HFFc6 (cell line): ENCODE results near the gene DNASE1L2. TPM values are rescaled to one million over a fixed set of nuclear protein-coding genes. Genes with fewer than 3 reads are reported as not detected.
A peak's percentile ranks its signal among the peaks of the same experiment; 100 is the strongest.
"Not testable (repeated sequence)": the region's sequence is repeated elsewhere in the genome, so short reads cannot be mapped to it uniquely, and the experiment has no call there.

Experiments used
- DNase-seq: peaks from one replicate; pipeline ENCODE4 v3.0.0-alpha.2; 2018
- H3K27ac Mint-ChIP-seq: 2 replicates; pipeline ENCODE4 v1.8.0; 2020; ENCODE audit warnings: mild to moderate bottlenecking, mixed read lengths
- H3K27me3 Mint-ChIP-seq: 2 replicates; pipeline ENCODE4 v1.8.0; 2021; ENCODE audit warnings: mild to moderate bottlenecking, moderate library complexity, mixed read lengths; ENCODE audit not compliant: insufficient read depth
- H3K36me3 Mint-ChIP-seq: 2 replicates; pipeline ENCODE4 v1.8.0; 2021; ENCODE audit warnings: low read depth, mixed read lengths
- H3K4me1 Mint-ChIP-seq: 2 replicates; pipeline ENCODE4 v1.8.0; 2020; ENCODE audit warnings: low read depth, mixed read lengths
- H3K4me3 Mint-ChIP-seq: 2 replicates; pipeline ENCODE4 v1.8.0; 2020; ENCODE audit warnings: mild to moderate bottlenecking, moderate library complexity, mixed read lengths
- H3K9me3 Mint-ChIP-seq: 2 replicates; pipeline ENCODE4 v1.8.0; 2020; ENCODE audit warnings: mild to moderate bottlenecking, mixed read lengths
- total RNA-seq, 6 experiments: library from RNA; stranded (reverse); fragmentation: NEBNext Ultra II Directional; extraction: Animal tissue kit (Norgen Biotek cat#: 25700); gene quantifications; 2 replicates in 1 of 6; 3 replicates in 5 of 6; pipeline ENCODE4 v1.2.3, GENCODE V29; 2021
- TF ChIP-seq, protein P1 (sequence below): fragments of 200-600 bp; sonication (generic); IDR thresholded peaks from 2 replicates; pipeline ENCODE4 v1.5.0; 2021; ENCODE audit warnings: antibody characterized with exemption, mild to moderate bottlenecking

DNASE1L2 gene
- total RNA-seq, 6 experiments from 2014 or later, result 0.82 to 1.5 (median 1.1) TPM

DNA sequence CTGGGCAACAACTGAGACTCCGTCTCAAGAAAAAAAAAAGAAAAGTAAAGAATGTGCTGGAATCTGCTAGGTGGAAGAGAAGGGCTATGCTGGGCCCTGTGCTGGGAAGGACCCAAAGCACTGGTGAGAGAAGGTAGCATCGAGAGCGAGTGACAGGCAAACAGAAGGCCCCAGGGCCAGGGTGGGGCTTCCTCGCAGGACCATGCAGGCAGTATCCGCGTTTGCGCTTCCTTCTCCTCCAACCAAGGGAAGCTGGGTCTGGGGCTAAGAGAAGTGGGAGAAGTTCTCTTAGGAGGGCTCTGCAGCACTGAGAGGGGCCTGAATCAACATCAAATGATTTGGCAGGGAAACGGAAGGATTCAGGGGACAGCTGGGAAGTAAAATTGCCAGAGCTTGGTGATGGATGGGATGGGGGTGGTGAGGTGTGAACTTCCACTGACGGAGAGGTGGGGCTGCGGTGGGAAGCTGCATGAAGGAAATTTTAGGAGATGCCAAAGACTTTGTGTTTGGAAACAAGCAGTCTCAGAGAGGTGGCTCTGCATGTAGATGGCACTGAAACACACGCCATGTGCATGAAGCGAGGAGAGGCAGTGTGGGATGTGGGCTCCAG is 20.4 kb downstream of the DNASE1L2 start:
- no peak for DNase-seq
- H3K4me1 Mint-ChIP-seq, result peaks cover 15% of the 10 kb centered on the region
- H3K36me3 Mint-ChIP-seq, result peaks cover 35% of the 10 kb centered on the region
- H3K27ac Mint-ChIP-seq, result 0 out of 2 replicates have a peak overlapping the region, but pooled peaks have one; percentile 24
- no peaks in the 10 kb centered on the region for H3K27me3 Mint-ChIP-seq
- TF ChIP-seq, protein P1, sequence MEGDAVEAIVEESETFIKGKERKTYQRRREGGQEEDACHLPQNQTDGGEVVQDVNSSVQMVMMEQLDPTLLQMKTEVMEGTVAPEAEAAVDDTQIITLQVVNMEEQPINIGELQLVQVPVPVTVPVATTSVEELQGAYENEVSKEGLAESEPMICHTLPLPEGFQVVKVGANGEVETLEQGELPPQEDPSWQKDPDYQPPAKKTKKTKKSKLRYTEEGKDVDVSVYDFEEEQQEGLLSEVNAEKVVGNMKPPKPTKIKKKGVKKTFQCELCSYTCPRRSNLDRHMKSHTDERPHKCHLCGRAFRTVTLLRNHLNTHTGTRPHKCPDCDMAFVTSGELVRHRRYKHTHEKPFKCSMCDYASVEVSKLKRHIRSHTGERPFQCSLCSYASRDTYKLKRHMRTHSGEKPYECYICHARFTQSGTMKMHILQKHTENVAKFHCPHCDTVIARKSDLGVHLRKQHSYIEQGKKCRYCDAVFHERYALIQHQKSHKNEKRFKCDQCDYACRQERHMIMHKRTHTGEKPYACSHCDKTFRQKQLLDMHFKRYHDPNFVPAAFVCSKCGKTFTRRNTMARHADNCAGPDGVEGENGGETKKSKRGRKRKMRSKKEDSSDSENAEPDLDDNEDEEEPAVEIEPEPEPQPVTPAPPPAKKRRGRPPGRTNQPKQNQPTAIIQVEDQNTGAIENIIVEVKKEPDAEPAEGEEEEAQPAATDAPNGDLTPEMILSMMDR, result no peak
- no peaks in the 10 kb centered on the region for H3K9me3 Mint-ChIP-seq
- H3K4me3 Mint-ChIP-seq, result no peak overlapping the region

DNA sequence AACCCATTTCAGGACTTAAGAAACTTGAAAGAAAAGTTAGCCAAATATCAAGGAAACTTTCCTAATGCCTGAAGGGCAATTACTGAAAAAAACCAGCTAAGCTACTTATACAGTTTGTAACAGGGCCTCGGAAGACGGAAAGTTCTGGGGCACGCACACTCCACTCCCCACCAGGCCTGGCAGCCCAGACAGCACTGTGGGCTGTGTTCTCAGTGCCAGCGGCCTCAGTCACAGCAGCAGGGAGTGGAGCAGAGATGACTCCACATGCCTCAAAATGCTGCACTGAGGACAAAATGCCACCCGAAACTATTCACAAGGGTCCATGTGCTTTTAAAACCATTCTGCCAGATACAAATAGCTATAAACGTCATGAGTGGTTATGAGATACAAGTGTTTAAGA is 21.5 kb downstream of the DNASE1L2 start:
- H3K27me3 Mint-ChIP-seq, result no peaks in the 10 kb centered on the region
- H3K27ac Mint-ChIP-seq, result no peak overlapping the region
- no peak overlapping the region for H3K4me3 Mint-ChIP-seq
- TF ChIP-seq, protein P1, result no peak
- peaks cover 44% of the 10 kb centered on the region for H3K36me3 Mint-ChIP-seq
- no peaks in the 10 kb centered on the region for H3K9me3 Mint-ChIP-seq
- H3K4me1 Mint-ChIP-seq, result peaks cover 8% of the 10 kb centered on the region
- no peak for DNase-seq

DNA sequence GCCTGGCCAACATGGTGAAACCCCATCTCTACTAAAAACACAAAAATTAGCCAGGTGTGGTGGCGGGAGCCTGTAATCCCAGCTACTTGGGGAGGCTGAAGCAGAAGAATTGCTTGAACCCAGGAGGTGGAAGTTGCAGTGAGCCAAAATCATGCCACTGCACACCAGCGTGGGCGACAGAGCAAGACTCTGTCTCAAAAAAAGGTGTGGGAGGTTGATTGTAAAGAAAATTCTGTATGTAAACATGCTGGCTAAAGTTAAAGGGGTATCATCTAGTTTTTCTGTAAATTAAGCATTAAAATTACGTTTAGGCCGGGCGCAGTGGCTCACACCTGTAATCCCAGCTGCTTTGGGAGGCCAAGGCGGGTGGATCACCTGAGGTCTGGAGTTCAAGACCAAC is 22.3 kb downstream of the DNASE1L2 start:
- H3K36me3 Mint-ChIP-seq, result peaks cover 39% of the 10 kb centered on the region
- not testable (repeated sequence) for H3K4me3 Mint-ChIP-seq, H3K9me3 Mint-ChIP-seq, DNase-seq, H3K4me1 Mint-ChIP-seq, H3K27me3 Mint-ChIP-seq, H3K27ac Mint-ChIP-seq

DNA sequence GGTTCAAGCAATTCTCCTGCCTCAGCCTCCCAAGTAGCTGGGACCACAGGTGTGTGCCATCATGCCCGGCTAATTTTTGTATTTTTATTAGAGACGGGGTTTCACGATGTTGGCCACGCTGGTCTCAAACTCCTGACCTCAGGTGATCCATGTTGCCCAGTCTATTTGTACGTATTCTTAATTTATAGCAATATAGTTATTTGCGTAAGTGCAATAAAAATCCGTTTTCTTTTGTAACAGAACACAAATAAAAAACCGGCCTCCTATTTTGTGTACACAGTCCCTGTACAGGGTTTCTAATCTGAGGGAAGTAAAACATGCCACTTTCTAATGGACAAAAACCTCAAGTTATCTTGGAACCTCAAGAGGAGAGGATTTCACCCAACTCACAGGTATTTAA is 24.0 kb downstream of the DNASE1L2 start:
- TF ChIP-seq, protein P1, result no peak
- no peak overlapping the region for H3K4me3 Mint-ChIP-seq
- no peaks in the 10 kb centered on the region for H3K27me3 Mint-ChIP-seq
- H3K27ac Mint-ChIP-seq, result no peak overlapping the region
- no peaks in the 10 kb centered on the region for H3K9me3 Mint-ChIP-seq
- no peak for DNase-seq
- peaks cover 14% of the 10 kb centered on the region for H3K4me1 Mint-ChIP-seq
- H3K36me3 Mint-ChIP-seq, result peaks cover 46% of the 10 kb centered on the region

DNA sequence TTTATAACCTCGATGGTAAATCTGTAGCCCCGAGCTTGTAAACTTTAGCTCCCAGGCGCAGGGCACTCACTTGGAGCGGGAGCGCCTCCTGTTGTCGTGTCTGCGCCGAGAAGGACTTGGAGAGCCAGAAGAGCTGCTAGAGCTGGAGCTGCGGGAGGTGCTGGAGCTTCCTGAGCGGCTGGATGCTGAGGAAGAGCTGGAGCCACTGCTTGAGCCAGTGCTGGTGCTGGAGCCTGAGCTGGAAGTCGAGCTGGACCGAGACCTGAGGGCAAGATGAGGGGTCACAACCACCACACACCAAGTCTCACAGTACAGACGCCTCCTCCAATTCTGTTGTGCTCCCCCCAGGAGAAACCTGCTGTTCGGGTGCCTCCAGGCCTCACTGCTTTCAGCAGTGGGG is 26.8 kb downstream of the DNASE1L2 start:
- Mint-ChIP-seq H3K36me3 (peaks cover 41% of the 10 kb centered on the region), H3K4me1 (peaks cover 32% of the 10 kb centered on the region), H3K27ac (peak overlapping the region; percentile 23; the same call in 1 of the 2 replicates)
- H3K27me3 Mint-ChIP-seq, H3K4me3 Mint-ChIP-seq, H3K9me3 Mint-ChIP-seq, DNase-seq: not testable (repeated sequence)

DNA sequence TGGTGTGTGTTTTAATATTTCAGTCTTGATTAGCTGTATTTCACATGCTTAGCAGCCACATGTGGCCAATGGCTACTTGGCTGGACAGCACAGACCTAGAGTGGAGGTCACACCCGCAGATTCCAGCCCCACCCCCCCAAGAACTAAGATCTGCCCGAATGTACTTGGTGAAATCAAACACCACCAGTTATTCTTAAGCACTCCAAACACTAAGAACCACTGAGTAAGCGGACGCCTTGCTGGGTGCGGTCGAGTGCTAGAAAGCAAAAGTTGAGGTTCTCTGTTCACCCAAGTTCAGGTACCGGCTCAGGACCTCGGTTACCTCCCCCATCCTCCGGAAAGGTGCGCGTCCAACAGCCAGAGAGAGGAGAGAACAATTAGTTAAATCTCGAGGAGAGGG is 30.6 kb downstream of the DNASE1L2 start:
- DNase-seq, result peak; percentile 3
- H3K4me3 Mint-ChIP-seq, result peak overlapping the region; percentile 91
- H3K36me3 Mint-ChIP-seq, result peaks cover 35% of the 10 kb centered on the region

DNA sequence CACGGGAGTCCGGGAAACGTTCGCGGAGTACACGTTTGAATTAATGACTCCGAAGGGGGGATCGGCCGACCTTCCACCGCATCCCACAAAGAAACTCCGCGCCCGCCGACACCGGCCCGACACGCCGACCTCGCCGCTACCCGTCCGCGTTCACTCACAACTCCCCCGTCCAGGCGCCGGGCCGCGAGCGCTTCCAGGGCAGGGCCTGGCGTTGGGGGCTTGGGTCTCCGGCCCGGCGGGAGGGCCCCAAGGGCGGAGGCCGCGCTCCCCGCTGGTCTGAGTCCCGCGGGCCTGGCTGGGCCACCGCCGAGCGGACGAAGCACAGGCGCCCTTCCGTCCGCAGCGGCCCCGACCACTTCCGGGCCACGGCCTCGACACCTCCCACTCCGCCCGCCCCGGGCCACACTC is 31.3 kb downstream of the DNASE1L2 start:
- Mint-ChIP-seq H3K4me3 (peak overlapping the region; percentile 91), H3K4me1 (peaks cover 42% of the 10 kb centered on the region), H3K36me3 (peaks cover 29% of the 10 kb centered on the region), H3K27ac (peak overlapping the region; percentile 97)
- H3K27me3 Mint-ChIP-seq, H3K9me3 Mint-ChIP-seq, DNase-seq: not testable (repeated sequence)

More for the DNA sequence above, 30.6 kb downstream of the DNASE1L2 start:
- H3K9me3 Mint-ChIP-seq, H3K27me3 Mint-ChIP-seq: not testable (repeated sequence)
- Mint-ChIP-seq H3K4me1 (peaks cover 42% of the 10 kb centered on the region), H3K27ac (peak overlapping the region; percentile 97)
